GM12891 (cell line): ENCODE measurements around the gene TMEM59.
"Not testable (repeated sequence)": the region's sequence is repeated elsewhere in the genome, so short reads cannot be mapped to it uniquely, and the experiment has no call there.

ENCODE experiments used
- DNase-seq: peaks from one replicate; pipeline ENCODE4 v3.0.0; 2011; ENCODE audit warnings: low spot score; ENCODE audit not compliant: insufficient read length
- FAIRE-seq: peaks from 2 replicates; lab custom pipeline; 2011; peaks lifted over from hg19 to GRCh38; lab: Jason Lieb, UNC
- PAX5 ChIP-seq: IDR thresholded peaks from 2 replicates; pipeline ENCODE4 v1.6.1; 2011; ENCODE audit warnings: low read length, moderate library complexity, mild to moderate bottlenecking; ENCODE audit not compliant: insufficient read depth, severe bottlenecking
- POLR2A ChIP-seq: IDR thresholded peaks from 2 replicates; pipeline ENCODE4 v1.6.1; 2011; ENCODE audit warnings: low read depth, low read length, control low read depth
- POLR2AphosphoS5 ChIP-seq: IDR thresholded peaks from 2 replicates; pipeline ENCODE4 v1.6.1; 2011; ENCODE audit warnings: low read depth, low read length, control low read depth
- POU2F2 ChIP-seq: IDR thresholded peaks from 2 replicates; pipeline ENCODE4 v1.6.1; 2011; ENCODE audit warnings: low read depth, mild to moderate bottlenecking, control low read depth, low read length, moderate library complexity
- SPI1 ChIP-seq: IDR thresholded peaks from 2 replicates; pipeline ENCODE4 v1.6.1; 2011; ENCODE audit warnings: low read depth, low read length, control low read depth
- TAF1 ChIP-seq: IDR thresholded peaks from 2 replicates; pipeline ENCODE4 v1.6.1; 2011; ENCODE audit warnings: low read depth, low read length, control low read depth

Gene TMEM59

DNA sequence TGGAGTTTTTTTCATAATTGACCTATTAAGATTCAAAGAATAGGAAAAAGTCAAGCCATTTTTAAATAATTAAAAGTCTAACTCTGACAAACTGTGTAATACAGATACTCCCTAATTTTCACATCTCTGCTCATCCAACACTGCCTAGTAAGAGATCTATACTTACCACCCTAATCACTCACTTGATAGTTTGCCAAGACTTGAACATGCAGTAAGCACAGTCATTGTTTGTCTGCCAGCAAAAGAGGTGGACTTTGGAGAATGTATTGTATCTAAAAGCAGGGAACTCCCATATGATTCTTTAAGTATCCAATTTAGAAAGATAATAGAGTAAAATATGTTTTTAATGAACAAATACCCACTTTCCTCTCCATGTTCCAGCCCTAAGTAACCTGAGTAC is 15.5 kb downstream of the TMEM59 start:
- no peak for TF ChIP-seq PAX5
- no peak for TF ChIP-seq SPI1
- TF ChIP-seq POLR2AphosphoS5, result no peak
- FAIRE-seq (no peak), DNase-seq (no peak)

- no peak for FAIRE-seq
- no peak for DNase-seq
Observed at GRCh38 chr1:54028306-54029251, 24.4 kb downstream of the TMEM59 start.

DNA sequence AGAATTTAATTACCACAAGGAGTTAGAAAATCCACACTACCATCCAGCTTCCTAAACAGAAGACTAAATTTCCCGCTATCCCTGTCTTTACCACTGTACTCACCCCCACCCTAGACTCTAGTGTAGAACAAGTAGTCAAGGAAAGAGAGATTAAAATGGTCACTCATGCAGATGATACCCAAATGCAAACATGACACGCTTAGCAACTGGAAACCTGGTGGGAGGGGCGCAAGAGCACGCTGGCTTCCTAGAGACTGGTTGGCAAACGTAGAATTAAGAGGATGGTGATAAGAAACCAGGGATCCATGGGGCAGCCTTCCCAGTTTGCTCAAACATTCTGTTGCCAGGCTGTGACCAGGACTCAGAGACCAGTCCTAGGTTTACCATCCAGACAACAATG is 25.2 kb downstream of the TMEM59 start:
- TF ChIP-seq POLR2A, result no peak
- no peak for TF ChIP-seq POLR2AphosphoS5
- no peak for TF ChIP-seq POU2F2
- no peak for FAIRE-seq
- no peak for DNase-seq

More at GRCh38 chr1:54028306-54029251, 24.4 kb downstream of the TMEM59 start:
- TF ChIP-seq POLR2AphosphoS5, result no peak
- TF ChIP-seq SPI1, result no peak
- TF ChIP-seq PAX5, result no peak
- no peak for TF ChIP-seq POLR2A
- no peak for TF ChIP-seq POU2F2
- TF ChIP-seq TAF1, result no peak

DNA sequence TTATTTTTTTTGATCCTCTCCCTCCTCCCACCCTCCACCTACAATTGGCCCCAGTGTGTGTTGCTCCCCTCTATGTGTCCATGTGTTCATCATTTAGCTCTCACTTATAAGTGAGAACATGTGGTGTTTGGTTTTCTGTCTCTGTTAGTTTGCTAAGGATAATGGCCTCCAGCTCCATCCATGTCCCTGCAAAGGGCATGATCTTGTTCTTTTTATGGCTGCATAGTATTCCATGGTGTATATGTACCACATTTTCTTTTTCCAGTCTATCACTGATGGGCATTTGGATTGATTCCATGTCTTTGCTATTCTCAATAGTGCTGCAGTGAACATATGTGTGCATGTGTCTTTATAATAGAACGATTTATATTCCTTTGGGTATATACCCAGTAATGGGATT is 28.2 kb downstream of the TMEM59 start:
- FAIRE-seq, DNase-seq: not testable (repeated sequence)

DNA sequence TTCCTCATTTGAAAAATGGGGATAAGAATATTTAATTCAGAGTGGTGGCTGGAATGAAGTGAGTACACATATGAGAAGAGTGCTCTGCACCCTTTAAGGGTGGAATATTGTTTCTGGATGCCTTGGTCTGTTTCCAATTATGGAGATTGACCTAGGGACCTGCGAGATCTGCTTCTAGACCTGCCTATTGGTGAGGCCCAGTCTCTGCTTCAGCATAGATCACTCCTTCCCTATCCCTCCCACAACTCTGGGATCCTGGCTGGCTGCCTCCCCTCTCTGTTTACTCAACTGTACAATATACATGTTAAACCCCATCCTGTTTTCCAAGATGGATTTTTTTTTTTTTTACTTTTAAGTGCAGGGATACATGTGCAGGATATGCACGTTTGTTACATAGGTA is 28.6 kb downstream of the TMEM59 start:
- DNase-seq (no peak), FAIRE-seq (no peak)
- no peak for TF ChIP-seq SPI1
- TF ChIP-seq TAF1, result no peak
- TF ChIP-seq POLR2AphosphoS5, result no peak
- no peak for TF ChIP-seq POLR2A
- TF ChIP-seq POU2F2, result no peak
- no peak for TF ChIP-seq PAX5

GRCh38 chr1:54019562-54020176 is 33.3 kb downstream of the TMEM59 start:
- not testable (repeated sequence) for DNase-seq, FAIRE-seq

- DNase-seq, result no peak
- no peak for FAIRE-seq
- TF ChIP-seq TAF1 (no peak), SPI1 (no peak), POLR2AphosphoS5 (no peak), POU2F2 (no peak), POLR2A (no peak), PAX5 (no peak)
Observed at GRCh38 chr1:54018635-54019034, 34.4 kb downstream of the TMEM59 start.

DNA sequence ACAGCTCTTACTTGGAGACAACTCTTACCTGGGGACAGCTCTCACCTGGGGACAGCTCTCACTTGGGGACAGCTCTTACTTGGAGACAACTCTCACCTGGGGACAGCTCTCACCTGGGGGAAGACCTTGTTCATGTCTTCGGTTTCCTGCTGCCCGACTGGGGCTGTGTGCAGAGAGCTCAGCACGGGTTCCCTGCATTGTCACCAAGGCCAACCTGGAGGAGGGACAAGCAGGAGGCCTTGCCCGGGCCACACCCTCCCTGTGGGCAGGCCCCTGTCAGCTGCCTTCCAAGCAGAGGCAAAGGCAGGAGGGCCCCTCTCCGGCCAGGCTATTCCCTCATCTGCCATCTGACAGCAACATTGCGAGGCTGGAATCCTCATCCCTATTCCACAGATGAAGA is 35.0 kb downstream of the TMEM59 start, which contains the start of gene LDLRAD1:
LDLRAD1 (minus strand) TSS at position 208 of the 400 bp plus-strand sequence; CDS start at position 134, 74 bp downstream.
- TF ChIP-seq SPI1, result no peak
- DNase-seq, result no peak
- no peak for FAIRE-seq

DNA sequence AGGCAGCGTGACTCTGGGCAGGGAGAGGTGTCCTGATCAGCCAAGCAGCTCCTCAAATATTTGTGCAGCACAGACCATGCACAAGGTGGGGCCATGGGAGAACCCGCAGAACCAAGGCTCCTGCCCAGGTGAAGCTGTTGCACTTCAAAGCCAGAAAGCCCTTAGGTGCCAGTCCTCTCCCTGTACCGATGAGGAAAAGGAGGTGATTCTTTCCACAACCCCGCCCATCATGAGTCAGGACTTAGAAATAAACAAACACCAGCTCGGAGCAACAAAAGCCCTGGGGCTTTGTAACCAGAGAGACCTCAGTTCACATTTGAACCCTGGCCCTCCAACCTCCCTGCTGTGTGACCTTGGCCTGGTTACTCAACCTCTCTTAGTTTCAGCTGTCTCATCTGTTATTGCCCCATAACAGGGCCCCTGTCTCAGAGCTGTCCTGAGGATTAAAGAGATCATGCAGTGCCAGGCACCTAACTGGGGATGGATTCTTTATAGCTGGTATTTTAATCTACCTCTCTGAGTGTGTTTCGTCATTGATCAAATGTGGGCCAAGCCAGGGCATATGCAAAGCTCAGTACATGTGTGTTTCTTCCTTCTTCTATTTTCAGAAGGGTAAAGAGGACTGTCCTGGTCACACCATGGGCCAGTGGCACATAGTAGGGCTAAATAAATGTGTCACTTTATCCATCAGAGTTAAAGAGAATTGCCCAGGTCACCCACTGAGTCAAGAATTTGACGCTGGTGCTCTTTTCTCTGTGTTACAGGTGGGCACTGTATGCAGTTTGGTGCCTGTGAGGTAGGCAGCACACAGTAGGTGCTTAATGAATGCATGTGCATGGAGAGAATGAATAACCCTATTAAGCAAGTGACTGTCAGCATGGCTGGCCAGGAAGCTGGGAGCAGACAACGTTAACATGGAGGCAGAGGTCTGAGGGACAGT is 36.4 kb downstream of the TMEM59 start:
- no peak for DNase-seq
- FAIRE-seq, result no peak
- TF ChIP-seq POU2F2 (no peak), POLR2AphosphoS5 (no peak), SPI1 (no peak), TAF1 (no peak)
